Stimulated activated CD4-positive, alpha-beta T cell treated with anti-CD3 and anti-CD28 coated beads, Interleukin-1b, Interleukin-23, amount 100 ng/mL, for 1 hour (primary cell): ENCODE results near the gene INHBA.

ENCODE experiments used
- DNase-seq, 2 donors: peaks; one replicate each; pipeline ENCODE4 v3.0.0-alpha.2; 2020; ENCODE audit warnings: low read depth in 2 of 2

Gene INHBA

GRCh38 chr7:41702635-41703371 is at the start of gene INHBA:
Gene INHBA (minus strand): TSS chr7:41703090. CDS start chr7:41700374, 2,716 bp downstream.
- no peak for DNase-seq

DNA sequence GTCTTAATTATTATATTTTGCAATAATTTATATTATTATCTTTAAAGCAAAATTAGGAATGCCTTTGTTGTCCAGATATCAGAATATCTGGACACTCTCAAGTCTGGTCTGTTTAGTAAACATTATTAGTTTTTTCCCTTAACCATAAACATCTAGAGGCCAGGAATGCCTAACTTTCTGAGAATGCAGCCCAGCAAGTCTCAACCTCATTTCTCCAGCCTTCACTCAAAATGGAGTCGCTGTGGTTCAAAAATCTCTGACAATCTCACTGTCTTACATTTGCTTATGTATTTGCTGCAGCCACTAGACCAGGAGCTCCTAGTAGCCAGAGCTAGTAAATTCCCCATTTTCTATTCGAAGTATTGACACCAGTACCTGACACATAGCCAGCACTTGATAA is 49.7 kb upstream of the INHBA start:
- DNase-seq, result no peak

GRCh38 chr7:41750661-41751540 is 48.0 kb upstream of the INHBA start:
- DNase-seq, result no peak

DNA sequence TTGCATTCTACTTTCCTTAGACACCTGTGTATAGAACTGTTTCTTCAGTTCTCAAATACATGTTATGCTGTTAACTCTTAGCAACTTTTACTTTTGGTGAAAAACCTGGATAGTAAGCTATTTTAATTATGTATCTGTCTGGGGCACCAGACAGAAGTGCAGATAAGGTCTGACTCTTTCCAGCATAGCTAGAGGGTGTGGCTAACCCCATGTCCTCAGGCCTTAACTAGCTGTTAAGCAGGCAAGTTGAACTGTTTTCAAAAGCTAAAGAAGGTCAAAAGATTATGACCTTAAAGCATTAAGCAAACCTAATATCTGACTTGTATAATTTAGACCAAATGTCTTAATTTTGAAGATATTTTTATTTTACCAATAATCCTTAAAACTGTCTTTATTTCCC is 45.1 kb upstream of the INHBA start:
- DNase-seq, result no peak

DNA sequence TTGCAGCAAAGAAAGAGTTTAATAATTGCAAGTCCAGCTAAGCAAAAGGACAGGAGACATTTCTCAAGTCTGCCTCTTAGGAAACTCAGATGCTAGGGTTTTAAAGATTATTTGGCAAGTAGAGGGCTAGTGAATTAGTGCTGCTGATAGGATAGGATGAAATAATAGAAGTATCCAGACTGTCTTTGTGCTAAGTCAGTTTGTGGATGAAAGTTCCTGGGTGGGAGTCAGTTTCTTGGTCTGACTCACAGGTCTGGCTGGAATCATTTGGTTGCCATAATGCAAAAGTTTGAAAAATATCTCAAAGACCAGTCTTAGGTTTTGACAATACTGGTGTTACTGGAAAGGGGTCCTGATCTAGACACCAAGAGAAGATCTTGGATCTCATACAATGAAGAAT is 42.6 kb upstream of the INHBA start:
- no peak for DNase-seq

DNA sequence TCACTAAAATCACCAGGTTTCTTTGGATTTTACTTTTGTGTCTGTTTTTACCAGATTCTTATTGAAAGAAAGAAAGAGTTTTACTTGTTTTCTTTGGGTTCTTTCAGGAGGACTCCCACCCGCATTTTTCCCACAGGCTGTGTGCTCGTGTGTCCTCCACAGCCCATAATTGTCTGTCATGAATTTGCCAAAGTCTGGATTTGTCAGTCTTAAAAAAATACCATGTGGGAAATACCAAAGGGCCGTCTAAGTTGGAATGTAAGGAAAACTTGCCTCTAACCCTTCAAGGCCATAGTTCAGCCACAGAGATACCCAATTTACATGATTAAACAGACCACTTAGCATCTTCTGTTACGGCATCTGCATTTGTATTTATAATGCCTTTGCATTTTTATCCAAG is 41.3 kb upstream of the INHBA start:
- no peak for DNase-seq

DNA sequence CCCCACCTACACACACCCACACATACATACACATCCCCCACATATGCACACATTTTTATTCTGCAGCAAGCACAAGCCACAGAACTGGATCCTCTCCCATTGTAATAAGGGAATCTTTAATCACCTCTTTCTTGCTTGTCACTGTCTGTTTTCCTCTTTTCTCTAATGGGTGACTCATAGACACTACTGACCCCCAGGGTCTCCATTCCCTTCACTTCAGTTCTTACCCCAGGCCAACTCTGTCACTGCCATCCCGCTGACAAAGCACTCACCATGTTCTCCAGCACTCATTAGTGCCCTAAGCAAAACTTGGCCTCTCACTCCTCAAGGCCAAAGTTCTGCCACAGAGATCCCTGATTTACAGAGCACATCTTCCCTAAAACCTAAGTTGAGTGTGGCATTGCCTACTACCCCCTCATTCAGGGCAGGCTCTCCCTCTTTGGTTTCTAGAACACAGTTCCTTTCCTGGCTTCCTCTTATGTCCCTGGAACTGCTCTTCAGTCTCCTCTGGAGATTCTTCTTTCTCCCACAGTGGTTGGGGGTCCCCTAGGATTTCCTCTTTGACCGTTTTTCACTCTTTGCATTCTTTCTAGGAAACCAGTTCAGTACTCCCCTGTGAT is 39.6 kb upstream of the INHBA start:
- no peak for DNase-seq

DNA sequence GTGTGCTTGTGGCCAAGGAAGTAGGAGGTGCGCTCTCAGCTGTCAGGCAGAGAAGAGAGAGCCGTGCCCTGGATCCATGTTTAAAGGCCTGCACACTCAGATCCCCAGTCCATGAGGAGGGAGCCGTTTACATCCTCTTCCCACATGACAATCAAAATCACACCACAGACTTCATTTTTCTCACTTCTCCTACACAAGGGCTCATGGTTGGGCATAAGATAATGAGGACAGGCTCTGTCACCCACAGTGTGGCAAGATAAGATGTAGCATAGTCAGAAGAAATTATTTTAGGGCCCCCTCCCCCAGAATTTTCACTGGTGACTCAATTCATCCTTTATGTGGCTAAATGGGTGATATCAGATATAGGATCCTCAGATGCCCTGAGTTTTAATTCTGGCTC is 35.9 kb upstream of the INHBA start:
- DNase-seq, result no peak

GRCh38 chr7:41738336-41738735 is 35.4 kb upstream of the INHBA start:
- DNase-seq, result no peak

DNA sequence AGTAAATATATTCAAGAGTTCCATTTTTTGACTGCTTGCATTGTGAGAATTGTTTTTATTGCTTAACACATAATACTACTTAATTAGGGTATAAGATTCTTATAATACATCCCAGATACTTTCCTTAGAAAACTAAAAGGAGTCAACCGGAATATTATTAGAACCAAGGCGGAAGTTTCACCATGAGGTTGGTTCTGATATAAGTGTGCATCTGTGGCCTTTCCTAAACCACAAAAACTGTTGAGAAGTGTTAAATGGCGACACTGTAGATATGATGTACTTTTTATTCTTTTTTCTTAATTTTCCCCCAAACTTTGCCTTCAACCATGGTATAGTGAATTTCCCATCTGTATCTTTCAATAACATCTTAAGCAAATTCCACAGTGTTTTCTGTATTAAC is 32.3 kb upstream of the INHBA start:
- DNase-seq, result no peak

- no peak for DNase-seq
Measured at GRCh38 chr7:41732843-41733306, 30.0 kb upstream of the INHBA start.

DNA sequence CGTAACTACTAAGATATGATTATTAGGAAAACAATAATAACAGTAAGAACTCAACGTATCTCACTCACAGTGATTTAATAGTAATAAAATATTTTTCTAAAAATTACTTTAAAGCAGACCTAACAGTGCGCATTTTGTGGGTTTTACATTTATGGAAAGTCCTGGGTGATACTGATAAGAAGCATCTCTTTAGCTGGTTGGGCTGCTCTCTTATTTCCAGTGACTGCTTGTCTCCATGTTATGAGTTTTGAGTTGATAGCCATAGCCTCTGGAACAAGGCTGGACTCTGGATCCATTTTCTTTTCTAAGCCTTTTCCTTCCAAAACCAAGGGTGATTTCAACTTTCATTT is 29.5 kb upstream of the INHBA start:
- no peak for DNase-seq

- DNase-seq, result no peak
Measured at GRCh38 chr7:41731493-41732435, 28.9 kb upstream of the INHBA start.

- no peak for DNase-seq
Measured at GRCh38 chr7:41730668-41731067, 27.8 kb upstream of the INHBA start.

DNA sequence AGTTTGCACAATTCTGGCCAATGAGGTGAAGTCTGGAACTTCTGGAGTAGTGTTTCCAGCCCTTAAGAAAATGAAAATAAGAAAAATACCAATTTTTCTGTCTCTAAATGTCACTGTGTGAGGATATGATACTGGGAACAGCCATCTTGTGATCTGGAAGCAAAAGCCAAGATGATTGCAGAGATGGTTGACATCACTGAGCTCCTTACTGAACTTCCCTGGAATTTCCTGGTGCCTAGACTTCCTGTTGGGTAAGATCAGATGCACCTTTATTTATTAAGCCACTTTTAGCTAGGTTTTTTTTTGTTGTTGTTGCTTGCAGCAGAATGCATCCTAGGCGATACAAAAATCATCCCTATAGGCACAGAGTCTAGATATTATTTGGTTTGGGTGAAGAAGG is 27.3 kb upstream of the INHBA start:
- DNase-seq, result no peak

GRCh38 chr7:41729059-41729458 is 26.2 kb upstream of the INHBA start:
- DNase-seq, result no peak

- no peak for DNase-seq
Measured at GRCh38 chr7:41725013-41725412, 22.1 kb upstream of the INHBA start.

- DNase-seq, result no peak
Measured at GRCh38 chr7:41720886-41721285, 18.0 kb upstream of the INHBA start.

DNA sequence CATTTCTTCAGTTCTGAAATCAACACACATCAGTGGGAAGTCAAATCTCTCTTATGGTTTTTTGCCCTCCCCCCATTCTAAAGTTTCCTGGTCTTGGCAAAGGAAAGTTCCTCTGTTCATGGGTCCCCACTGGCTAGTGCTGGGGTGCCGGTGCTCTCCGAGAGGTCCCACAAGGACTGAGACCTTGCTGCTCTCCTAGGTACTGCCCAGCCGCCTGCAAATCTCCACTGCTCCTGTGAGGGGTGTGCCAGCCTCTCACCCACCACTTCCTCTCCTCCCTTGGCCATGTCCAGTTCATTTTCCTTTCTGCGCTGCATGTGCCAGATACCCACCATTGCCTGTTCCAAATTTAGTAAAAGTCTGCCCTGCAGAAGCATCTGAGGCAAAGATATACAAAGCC is 17.2 kb upstream of the INHBA start:
- DNase-seq, result no peak

DNA sequence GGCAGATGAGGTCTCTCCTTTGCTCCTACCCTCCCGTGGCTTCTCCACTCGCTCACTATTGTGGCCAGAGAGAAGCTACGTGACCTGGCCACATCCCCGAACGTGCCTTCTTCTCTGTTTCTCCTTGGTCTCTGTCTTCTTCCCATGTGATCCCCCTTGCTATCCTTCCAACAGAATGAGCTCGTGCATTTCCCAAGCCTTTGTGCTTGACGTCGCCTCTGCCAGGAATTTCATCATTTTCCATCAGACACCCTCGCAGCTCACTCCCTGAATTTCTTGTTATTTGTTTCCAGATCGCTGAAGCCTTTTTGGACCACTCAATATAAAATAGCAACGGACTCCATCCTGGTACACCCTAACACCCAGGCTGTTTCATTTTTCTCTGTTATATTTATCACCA is 13.8 kb upstream of the INHBA start:
- DNase-seq, result no peak

DNA sequence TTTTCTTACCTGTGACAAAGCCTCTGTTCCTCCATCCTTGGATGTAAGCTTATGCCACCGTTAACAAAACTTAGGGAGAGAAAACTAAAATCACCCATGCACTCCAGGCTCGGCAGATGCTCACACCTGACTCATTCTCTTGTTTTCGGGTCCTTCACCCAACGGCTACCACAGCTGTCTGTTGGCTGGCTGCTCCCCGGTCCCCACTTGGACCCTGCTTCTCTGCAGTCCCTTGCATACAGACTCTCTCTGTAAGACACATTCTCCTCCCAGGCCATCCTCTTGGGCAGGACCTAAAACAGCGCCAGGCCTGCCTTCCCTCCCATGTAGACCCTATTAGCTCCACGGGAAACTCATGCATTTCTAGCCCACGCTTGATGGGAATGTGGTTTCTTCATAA is 12.1 kb upstream of the INHBA start:
- DNase-seq, result no peak
